Measurements from ENCODE around the gene NTN4.

- TF ChIP-seq, protein P1, sequence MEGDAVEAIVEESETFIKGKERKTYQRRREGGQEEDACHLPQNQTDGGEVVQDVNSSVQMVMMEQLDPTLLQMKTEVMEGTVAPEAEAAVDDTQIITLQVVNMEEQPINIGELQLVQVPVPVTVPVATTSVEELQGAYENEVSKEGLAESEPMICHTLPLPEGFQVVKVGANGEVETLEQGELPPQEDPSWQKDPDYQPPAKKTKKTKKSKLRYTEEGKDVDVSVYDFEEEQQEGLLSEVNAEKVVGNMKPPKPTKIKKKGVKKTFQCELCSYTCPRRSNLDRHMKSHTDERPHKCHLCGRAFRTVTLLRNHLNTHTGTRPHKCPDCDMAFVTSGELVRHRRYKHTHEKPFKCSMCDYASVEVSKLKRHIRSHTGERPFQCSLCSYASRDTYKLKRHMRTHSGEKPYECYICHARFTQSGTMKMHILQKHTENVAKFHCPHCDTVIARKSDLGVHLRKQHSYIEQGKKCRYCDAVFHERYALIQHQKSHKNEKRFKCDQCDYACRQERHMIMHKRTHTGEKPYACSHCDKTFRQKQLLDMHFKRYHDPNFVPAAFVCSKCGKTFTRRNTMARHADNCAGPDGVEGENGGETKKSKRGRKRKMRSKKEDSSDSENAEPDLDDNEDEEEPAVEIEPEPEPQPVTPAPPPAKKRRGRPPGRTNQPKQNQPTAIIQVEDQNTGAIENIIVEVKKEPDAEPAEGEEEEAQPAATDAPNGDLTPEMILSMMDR (IDR thresholded peaks at IDR 0.05), result no peak
- TF ChIP-seq POLR2A (IDR thresholded peaks at IDR 0.05) (no peak), EP300 (IDR thresholded peaks at IDR 0.05) (no peak)
Measured at GRCh38 chr12:95661360-95661759, 129.2 kb downstream of the NTN4 start.
